Measurements from ENCODE around the gene PJA2.

- no peak for TF ChIP-seq EZH2 (IDR thresholded peaks at IDR 0.05; ENCODE audit: low read length, missing control alignments)
- TF ChIP-seq CTCF (conservative IDR thresholded peaks at IDR 0.05 in 1 of 2, IDR thresholded peaks at IDR 0.05 in 1 of 2; ENCODE audit: low read depth in 1 of 2, low read length in 2 of 2), result no peak
Measured at GRCh38 chr5:109318455-109319108, 91.2 kb downstream of the PJA2 start.

Measured in fibroblast of lung (primary cell).